C4-2B (cell line): ENCODE results near the gene KRTAP9-8.
"Not testable (repeated sequence)": the region's sequence is repeated elsewhere in the genome, so short reads cannot be mapped to it uniquely, and the experiment has no call there.

Experiments
- H3K27ac ChIP-seq: fragments of 450-650 bp; 2 replicates; pipeline ENCODE4 v1.5.1; 2017
- ZFX ChIP-seq: fragments of 450-650 bp; IDR thresholded peaks from 2 replicates; pipeline ENCODE4 v1.6.1; 2017
- TF ChIP-seq, protein P1 (sequence below): fragments of 450-650 bp; conservative IDR thresholded peaks from 2 replicates; pipeline ENCODE4 v1.5.1; 2017; ENCODE audit warnings: mild to moderate bottlenecking

Gene KRTAP9-8

DNA sequence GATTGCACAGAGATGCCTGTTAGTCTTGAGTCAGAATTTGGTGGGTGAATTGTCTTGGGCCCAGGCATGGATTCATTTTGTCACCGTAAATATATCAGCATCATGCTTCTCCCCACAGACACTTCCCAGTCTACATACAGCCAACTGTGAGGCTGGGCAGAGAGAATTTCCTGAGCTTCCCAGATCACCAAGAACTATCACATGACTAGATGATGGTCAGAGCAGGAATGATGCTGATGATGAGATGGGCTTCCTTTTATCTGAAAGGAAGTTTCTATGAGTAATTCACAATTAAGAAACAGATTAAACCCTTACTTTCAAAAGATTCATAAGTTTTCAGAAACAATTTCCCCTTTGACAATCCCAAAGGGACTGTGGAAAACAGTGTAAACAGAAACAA is 17.1 kb downstream of the KRTAP9-8 start:
- no peak for TF ChIP-seq ZFX
- TF ChIP-seq, protein P1, sequence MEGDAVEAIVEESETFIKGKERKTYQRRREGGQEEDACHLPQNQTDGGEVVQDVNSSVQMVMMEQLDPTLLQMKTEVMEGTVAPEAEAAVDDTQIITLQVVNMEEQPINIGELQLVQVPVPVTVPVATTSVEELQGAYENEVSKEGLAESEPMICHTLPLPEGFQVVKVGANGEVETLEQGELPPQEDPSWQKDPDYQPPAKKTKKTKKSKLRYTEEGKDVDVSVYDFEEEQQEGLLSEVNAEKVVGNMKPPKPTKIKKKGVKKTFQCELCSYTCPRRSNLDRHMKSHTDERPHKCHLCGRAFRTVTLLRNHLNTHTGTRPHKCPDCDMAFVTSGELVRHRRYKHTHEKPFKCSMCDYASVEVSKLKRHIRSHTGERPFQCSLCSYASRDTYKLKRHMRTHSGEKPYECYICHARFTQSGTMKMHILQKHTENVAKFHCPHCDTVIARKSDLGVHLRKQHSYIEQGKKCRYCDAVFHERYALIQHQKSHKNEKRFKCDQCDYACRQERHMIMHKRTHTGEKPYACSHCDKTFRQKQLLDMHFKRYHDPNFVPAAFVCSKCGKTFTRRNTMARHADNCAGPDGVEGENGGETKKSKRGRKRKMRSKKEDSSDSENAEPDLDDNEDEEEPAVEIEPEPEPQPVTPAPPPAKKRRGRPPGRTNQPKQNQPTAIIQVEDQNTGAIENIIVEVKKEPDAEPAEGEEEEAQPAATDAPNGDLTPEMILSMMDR: no peak
- no peak overlapping the region for H3K27ac ChIP-seq

DNA sequence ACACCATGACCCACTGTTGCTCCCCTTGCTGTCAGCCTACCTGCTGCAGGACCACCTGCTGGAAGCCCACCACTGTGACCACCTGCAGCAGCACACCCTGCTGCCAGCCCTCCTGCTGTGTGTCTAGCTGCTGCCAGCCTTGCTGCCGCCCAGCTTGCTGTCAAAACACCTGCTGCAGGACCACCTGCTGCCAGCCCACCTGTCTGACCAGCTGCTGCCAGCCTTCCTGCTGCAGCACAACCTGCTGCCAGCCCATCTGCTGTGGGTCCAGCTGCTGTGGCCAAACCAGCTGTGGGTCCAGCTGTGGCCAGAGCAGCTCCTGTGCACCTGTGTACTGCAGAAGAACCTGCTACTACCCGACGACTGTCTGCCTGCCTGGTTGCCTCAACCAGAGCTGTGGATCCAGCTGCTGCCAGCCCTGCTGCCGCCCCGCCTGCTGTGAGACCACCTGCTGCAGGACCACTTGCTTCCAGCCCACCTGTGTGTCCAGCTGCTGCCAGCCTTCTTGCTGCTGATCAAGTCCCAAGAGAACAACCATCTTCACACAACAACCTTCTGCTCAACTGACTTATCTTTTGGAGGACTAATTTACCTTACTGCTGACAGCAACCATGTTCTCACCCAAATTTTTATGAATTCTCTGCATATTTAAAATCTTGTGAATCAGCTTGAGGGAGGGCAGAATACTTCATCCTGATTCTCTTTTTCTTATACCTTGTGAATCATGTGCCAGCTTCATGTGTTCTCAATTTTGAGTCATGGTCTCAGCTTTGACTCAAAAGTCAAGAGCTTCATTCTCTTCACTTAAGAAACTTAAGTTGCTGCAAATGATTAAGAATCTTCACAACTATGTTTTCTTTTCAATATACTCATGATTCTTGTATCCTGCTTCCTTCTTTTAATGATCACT is 17.8 kb downstream of the KRTAP9-8 start, which contains the start of gene KRTAP9-9:
Gene KRTAP9-9, plus strand, starts transcription at position 4 of the 910 bp plus-strand sequence.
- H3K27ac ChIP-seq: not testable (repeated sequence)

DNA sequence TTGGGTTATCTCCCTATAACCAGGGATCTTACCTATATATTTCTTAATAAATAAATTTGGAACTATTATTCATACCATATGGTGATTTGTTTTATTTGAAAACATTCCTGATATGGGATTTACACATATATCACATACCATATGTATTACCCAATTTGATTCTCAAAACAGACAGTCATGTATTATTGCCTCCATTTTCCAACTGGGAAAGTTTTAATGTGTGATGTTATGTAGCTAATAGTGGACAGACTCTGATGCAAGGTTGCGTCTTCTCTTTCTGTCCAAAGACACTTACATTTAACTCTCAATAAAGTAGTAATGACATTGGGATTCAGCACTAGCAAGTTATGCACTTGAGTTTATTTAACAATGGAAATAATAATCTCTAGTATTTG is 18.5 kb downstream of the KRTAP9-8 start:
- no peak overlapping the region for H3K27ac ChIP-seq
- TF ChIP-seq ZFX: no peak
- TF ChIP-seq, protein P1: no peak

DNA sequence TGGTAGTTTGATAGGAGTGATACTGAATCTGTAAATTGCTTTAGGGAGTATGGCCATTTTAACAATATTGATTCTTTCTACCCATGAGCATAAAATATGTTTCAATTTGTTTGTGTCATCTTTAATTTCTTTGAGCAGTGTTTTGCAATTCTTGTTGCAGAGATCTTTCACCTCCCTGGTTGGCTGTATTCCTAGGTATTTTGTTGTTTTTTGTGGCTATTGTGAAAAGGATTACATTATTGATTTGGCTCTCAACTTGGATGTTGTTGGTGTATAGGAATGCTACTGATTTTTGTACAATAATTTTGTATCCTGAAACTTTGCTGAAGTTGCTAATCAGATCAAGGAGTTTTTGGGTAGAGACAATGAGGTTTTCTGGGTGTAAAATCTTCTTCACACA is 20.6 kb downstream of the KRTAP9-8 start:
- TF ChIP-seq, protein P1: no peak
- no peak for TF ChIP-seq ZFX
- no peak overlapping the region for H3K27ac ChIP-seq

GRCh38 chr17:41263212-41263611 is 25.4 kb downstream of the KRTAP9-8 start:
- no peak for TF ChIP-seq ZFX
- TF ChIP-seq, protein P1: no peak

DNA sequence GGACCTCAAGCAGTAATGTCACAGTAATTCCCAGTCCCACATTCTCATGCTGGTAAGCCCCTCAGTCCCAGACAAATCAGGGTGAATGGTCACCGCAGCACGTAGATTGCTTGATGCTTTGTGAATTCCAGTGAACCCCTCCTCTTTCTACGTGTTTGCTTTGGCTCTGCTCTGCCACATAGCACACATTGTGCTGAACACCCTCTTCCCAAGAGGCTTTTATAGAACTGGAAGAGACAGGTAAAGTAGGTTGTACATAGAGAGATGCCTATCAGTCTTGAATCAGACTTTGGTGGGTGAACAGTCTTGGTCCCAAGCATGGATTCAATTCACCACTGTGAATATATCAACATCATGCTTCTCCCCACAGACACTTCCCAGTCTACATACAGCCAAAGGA is 26.8 kb downstream of the KRTAP9-8 start:
- no peak overlapping the region for H3K27ac ChIP-seq
- TF ChIP-seq, protein P1: no peak
- no peak for TF ChIP-seq ZFX

More at GRCh38 chr17:41263212-41263611, 25.4 kb downstream of the KRTAP9-8 start:
- H3K27ac ChIP-seq: no peak overlapping the region

- no peak within 1 kb of the TSS for H3K27ac ChIP-seq
- TF ChIP-seq, protein P1: no peak
- no peak for TF ChIP-seq ZFX
Observed at GRCh38 chr17:41265078-41265477, 27.3 kb downstream of the KRTAP9-8 start, which contains the start of gene KRTAP9-6. TSS of gene KRTAP9-6 (plus strand) at chr17:41265378. CDS start at chr17:41265378, 0 bp downstream.
